Prostate gland (tissue), 2 donors: ENCODE measurements around the gene ENOX1.

Experiments used
- POLR2A ChIP-seq: fragments of 450-650 bp; IDR thresholded peaks from one replicate; pipeline ENCODE4 v1.6.1; 2016; ENCODE audit warnings: antibody characterized with exemption, mild to moderate bottlenecking
- POLR2AphosphoS5 ChIP-seq: sonication (generic); formaldehyde crosslinking; IDR thresholded peaks from one replicate; pipeline ENCODE4 v1.6.1; 2017; ENCODE audit warnings: antibody characterized with exemption
- TF ChIP-seq, protein P1 (sequence below), 4 experiments: fragments of 200-600 bp in 2 of 4; fragments of 450-650 bp in 2 of 4; sonication (generic) in 2 of 4; IDR thresholded peaks; 1 replicate in 3 of 4; 2 replicates in 1 of 4; pipeline ENCODE4 v1.5.1; 2016 to 2019; ENCODE audit warnings: antibody characterized with exemption in 4 of 4, mild to moderate bottlenecking in 2 of 4, moderate library complexity in 2 of 4

- TF ChIP-seq, protein P1, sequence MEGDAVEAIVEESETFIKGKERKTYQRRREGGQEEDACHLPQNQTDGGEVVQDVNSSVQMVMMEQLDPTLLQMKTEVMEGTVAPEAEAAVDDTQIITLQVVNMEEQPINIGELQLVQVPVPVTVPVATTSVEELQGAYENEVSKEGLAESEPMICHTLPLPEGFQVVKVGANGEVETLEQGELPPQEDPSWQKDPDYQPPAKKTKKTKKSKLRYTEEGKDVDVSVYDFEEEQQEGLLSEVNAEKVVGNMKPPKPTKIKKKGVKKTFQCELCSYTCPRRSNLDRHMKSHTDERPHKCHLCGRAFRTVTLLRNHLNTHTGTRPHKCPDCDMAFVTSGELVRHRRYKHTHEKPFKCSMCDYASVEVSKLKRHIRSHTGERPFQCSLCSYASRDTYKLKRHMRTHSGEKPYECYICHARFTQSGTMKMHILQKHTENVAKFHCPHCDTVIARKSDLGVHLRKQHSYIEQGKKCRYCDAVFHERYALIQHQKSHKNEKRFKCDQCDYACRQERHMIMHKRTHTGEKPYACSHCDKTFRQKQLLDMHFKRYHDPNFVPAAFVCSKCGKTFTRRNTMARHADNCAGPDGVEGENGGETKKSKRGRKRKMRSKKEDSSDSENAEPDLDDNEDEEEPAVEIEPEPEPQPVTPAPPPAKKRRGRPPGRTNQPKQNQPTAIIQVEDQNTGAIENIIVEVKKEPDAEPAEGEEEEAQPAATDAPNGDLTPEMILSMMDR (IDR thresholded peaks at IDR 0.05), result no peak
- TF ChIP-seq POLR2AphosphoS5, result no peak
- TF ChIP-seq POLR2A, result no peak
Observed at GRCh38 chr13:43245374-43245964, 541.3 kb downstream of the ENOX1 start.
